GM10266 (cell line): Measurements from ENCODE around the gene SART1.
"Not testable (repeated sequence)": the region's sequence is repeated elsewhere in the genome, so short reads cannot be mapped to it uniquely, and the experiment has no call there.

Source experiments
- DNase-seq: peaks from one replicate; pipeline ENCODE4 v3.0.0; 2012; ENCODE audit errors: extremely low spot score
- TF ChIP-seq, protein P1 (sequence below): IDR thresholded peaks from 2 replicates; pipeline ENCODE4 v1.5.1; 2012; ENCODE audit warnings: mild to moderate bottlenecking, low read depth; ENCODE audit not compliant: control insufficient read depth, insufficient read depth; ENCODE audit errors: missing control alignments

SART1 gene

DNA sequence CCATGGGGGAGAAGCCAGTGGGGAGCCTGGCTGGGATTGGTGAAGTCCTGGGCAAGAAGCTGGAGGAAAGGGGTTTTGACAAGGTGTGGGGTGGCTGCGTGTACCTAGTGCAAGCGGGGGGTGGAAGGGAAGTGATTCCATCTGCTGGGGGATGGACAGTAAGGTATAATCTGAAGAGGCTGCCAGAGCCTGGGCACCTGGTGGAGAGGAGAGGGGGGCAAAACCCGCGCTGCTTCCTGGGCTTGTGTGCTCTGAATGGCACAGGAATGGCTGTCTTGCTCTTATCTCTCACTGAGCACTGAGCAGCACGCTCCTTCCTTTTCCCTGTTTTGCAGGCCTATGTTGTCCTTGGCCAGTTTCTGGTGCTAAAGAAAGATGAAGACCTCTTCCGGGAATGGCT lies 41.8 kb downstream of the SART1 start:
- TF ChIP-seq, protein P1, sequence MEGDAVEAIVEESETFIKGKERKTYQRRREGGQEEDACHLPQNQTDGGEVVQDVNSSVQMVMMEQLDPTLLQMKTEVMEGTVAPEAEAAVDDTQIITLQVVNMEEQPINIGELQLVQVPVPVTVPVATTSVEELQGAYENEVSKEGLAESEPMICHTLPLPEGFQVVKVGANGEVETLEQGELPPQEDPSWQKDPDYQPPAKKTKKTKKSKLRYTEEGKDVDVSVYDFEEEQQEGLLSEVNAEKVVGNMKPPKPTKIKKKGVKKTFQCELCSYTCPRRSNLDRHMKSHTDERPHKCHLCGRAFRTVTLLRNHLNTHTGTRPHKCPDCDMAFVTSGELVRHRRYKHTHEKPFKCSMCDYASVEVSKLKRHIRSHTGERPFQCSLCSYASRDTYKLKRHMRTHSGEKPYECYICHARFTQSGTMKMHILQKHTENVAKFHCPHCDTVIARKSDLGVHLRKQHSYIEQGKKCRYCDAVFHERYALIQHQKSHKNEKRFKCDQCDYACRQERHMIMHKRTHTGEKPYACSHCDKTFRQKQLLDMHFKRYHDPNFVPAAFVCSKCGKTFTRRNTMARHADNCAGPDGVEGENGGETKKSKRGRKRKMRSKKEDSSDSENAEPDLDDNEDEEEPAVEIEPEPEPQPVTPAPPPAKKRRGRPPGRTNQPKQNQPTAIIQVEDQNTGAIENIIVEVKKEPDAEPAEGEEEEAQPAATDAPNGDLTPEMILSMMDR: no peak
- no peak for DNase-seq

DNA sequence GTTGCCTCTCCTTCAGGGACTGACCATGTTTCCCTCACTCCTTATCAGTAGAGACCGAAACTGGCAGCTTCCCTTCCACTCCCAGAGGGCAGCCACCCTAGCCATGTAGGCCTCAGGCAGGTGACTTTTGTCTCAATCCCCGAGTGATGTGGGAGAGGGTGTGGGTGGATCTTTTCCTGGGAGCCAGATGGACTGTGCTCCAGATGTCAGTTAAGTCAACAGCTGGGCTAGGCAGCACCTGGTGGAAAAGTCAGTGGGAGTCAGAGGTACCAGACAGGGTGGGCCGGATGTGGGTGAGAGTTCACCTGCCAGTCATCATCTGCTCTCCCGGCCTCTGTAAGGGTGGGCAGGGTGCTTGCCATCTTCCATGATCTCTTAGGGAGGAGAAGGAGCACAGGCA lies 42.7 kb downstream of the SART1 start:
- TF ChIP-seq, protein P1: no peak

DNA sequence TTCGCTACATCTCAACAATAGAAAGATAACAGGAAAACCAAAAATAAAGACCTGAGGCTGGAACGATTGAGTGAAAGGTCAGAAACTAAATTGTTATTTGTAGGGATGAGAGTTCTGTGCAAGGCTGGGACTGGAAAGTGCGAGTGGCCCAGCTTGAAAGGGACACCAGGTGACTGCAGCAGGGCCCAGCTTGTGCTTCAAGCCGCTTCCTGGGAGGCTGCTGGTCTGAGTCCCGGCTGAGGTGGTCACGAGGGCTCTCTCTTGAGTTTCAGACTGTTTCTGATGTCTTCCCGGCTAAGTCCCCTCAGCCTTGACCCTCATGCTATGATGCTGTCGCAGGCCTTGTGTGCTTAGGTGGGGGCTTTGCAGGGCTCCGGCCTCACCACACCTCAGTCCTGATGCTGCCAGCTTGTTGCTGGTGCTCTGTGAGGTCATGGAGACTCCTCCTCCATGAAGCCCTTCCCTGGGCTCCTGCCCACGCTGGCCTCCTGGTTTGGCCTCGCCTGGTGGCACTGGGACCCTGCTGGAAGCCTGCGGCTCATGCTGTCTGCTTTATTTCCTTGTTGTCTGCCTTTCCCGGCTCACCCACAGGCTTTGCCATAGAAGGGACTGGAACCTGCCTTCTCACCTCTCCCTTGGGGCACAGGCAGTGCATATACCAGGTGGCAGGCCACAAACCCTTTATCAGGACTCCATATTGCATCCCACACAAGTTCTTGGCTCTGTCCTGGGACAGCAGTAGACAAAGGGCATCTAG lies 44.8 kb downstream of the SART1 start:
- TF ChIP-seq, protein P1: no peak
- DNase-seq: no peak

More for the DNA sequence above, 42.7 kb downstream of the SART1 start:
- no peak for DNase-seq

DNA sequence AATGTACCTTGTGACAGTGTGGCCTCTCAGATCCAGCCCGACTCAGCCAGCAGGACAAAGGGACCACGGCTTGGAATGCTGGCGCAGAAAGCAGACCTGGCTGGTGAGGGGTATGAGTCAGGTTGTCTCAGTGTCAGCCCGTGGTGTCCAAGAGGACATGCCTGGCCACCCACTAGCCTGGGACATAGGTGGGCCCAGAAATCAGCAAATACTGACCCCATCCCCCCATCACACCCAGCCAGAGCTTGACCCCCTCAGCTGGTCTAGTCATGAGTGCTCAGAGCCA lies 45.3 kb downstream of the SART1 start:
- TF ChIP-seq, protein P1: no peak
- DNase-seq: no peak

DNA sequence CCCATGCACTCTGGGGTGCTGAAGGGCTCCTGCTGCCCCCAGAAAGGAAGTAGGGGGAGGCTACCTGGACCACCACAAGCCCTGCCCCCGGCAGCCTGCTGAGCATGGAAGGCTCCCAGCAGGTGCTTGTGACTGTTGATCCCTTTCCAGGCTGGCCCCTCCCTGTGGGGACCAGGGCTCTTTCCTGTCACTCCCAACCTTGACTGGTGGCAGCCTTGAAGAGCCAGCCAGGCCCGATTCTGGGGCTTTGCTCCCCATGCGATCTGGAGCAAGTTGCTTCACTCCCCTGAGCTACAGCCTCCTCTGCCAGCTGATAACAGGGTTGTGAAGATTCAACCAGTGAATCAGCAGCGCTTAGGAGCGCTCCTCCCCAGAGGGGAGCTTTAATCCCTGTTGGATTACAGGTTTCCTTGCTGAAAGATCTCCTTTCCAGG lies 45.7 kb downstream of the SART1 start:
- TF ChIP-seq, protein P1: no peak
- DNase-seq: no peak

DNA sequence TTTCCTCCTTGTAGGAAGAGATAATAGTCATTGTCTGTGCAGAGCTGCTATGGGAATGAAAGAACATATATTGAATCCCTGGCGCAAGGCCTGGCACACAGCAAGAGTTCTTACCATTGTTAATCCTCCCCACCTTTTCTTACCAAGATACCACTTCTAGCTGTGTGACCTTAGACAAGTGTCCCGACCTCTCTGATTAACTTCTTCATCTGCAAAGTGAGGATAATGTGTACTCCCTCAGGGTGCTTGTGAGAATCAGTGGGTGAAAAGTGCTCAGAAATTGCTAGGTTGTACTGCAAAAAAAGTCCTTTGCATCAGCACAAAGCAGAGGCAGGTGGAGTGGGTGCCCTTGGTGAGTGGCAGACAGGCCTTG lies 46.5 kb downstream of the SART1 start:
- DNase-seq: no peak
- TF ChIP-seq, protein P1: no peak

DNA sequence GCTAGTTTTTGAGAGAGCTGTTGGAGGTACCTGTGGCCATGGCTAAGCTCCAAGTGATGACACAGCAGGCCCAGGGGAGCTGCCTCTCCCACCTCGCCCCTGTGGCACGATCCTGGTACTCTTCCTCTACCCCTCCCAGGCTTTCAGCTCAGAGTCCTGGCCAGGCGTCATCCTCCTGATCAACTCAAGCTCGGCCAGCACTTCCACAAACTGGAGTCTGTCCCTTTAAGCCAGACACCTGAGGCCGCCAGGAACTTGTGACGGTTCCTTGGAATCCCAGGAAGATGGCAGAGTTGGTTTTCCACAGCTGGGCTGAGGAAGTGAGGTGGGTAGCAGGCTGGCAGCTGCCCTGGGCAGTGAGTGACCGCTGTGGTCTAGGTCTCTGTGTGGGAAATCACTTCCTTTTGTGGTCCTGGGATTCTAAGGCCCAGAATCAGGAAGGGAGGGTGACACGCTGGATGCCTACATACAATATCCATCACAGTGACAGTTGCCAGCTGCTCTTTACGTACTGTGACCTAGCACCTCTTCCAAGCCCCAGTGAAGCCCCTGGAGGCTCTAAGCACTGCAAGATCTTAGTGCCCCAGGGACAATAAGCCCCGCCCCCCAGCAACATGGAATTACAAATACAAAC lies 47.1 kb downstream of the SART1 start:
- TF ChIP-seq, protein P1: no peak
- no peak for DNase-seq

DNA sequence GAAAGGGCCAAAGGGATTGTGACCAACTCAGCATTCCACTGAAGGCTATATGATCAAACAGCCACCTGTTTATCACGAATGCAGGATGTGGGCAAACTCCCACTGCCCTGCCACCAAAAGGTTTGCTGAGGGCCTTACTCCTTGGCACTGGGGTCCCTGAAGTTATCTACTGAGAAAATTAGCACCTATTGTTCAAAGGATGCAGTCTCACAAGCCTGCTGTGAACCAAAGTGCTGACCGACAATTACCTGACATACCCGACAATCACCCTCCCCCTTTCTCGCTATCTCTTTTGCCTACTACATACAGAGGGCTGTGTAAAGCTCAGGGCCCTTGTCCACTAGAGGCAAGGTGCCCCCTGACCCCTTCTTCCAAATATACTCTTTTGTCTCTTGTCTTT lies 48.5 kb downstream of the SART1 start:
- not testable (repeated sequence) for DNase-seq
